HEK293 (cell line): Measurements from ENCODE around the gene DNAH11.
"Not testable (repeated sequence)": the region's sequence is repeated elsewhere in the genome, so short reads cannot be mapped to it uniquely, and the experiment has no call there.

Source experiments
- CTCF ChIA-PET: fragments of 350-600 bp; formaldehyde crosslinking; extraction: SDS; loops from one replicate; lab custom pipeline; 2021; ENCODE audit warnings: antibody characterized with exemption; lab: Yijun Ruan, JAX
- POLR2A ChIA-PET: fragments of 300-600 bp; formaldehyde crosslinking; extraction: SDS; loops from one replicate; lab custom pipeline; 2020; ENCODE audit warnings: antibody characterized with exemption, inconsistent platforms; lab: Yijun Ruan, JAX
- H3K27ac ChIP-seq: fragments of 200-500 bp; sonication (Bioruptor generic); 2 replicates; pipeline ENCODE4 v1.5.1; 2014; ENCODE audit warnings: low read depth, low read length, control low read depth, inconsistent platforms; ENCODE audit errors: extremely low read depth
- H3K36me3 ChIP-seq, 2 experiments: fragments of 200-500 bp in 1 of 2; sonication (Bioruptor generic) in 1 of 2; 1 replicate in 1 of 2; 2 replicates in 1 of 2; pipeline ENCODE4 v1.5.1; 2014 to 2017; ENCODE audit warnings: inconsistent platforms in 2 of 2, low read length in 2 of 2; ENCODE audit not compliant: control insufficient read depth in 2 of 2, insufficient read depth in 1 of 2
- H3K4me1 ChIP-seq: fragments of 200-500 bp; sonication (Bioruptor generic); 2 replicates; pipeline ENCODE4 v1.5.1; 2014; ENCODE audit warnings: mild to moderate bottlenecking, low read length, inconsistent platforms; ENCODE audit not compliant: control insufficient read depth, insufficient read depth
- H3K4me3 ChIP-seq: 2 replicates; pipeline ENCODE4 v1.5.1; 2011; ENCODE audit warnings: low read depth, mild to moderate bottlenecking, control low read depth, low read length, moderate library complexity
- H3K9me3 ChIP-seq: fragments of 200-500 bp; sonication (Bioruptor generic); 2 replicates; pipeline ENCODE4 v1.5.1; 2014; ENCODE audit warnings: low read depth, low read length, inconsistent platforms; ENCODE audit not compliant: control insufficient read depth, insufficient read depth
- BCL6B ChIP-seq: fragments of 450-650 bp; formaldehyde crosslinking; IDR thresholded peaks from 2 replicates; pipeline ENCODE4 v1.5.1; 2017; ENCODE audit warnings: missing biosample characterization, missing genetic modification characterization
- GLIS2 ChIP-seq: fragments of 450-650 bp; formaldehyde crosslinking; IDR thresholded peaks from 2 replicates; pipeline ENCODE4 v1.5.1; 2016; ENCODE audit warnings: missing biosample characterization, missing genetic modification characterization
- SCRT2 ChIP-seq: fragments of 450-650 bp; formaldehyde crosslinking; IDR thresholded peaks from 2 replicates; pipeline ENCODE4 v1.5.1; 2016; ENCODE audit warnings: missing biosample characterization, missing genetic modification characterization
- WT1 ChIP-seq: fragments of 450-650 bp; formaldehyde crosslinking; IDR thresholded peaks from 2 replicates; pipeline ENCODE4 v1.5.1; 2016; ENCODE audit warnings: missing biosample characterization, missing genetic modification characterization
- ZNF140 ChIP-seq: fragments of 450-650 bp; formaldehyde crosslinking; IDR thresholded peaks from 2 replicates; pipeline ENCODE4 v1.5.1; 2016; ENCODE audit warnings: missing biosample characterization, missing genetic modification characterization
- ZNF280C ChIP-seq: fragments of 450-650 bp; formaldehyde crosslinking; IDR thresholded peaks from 2 replicates; pipeline ENCODE4 v1.5.1; 2016; ENCODE audit warnings: missing biosample characterization, missing genetic modification characterization
- ZNF335 ChIP-seq: fragments of 450-650 bp; formaldehyde crosslinking; conservative IDR thresholded peaks from 2 replicates; pipeline ENCODE4 v1.5.1; 2016; ENCODE audit warnings: missing biosample characterization, missing genetic modification characterization
- ZNF341 ChIP-seq: fragments of 450-650 bp; formaldehyde crosslinking; IDR thresholded peaks from 2 replicates; pipeline ENCODE4; 2016; ENCODE audit warnings: low read depth, missing biosample characterization, missing genetic modification characterization
- ZNF404 ChIP-seq: fragments of 450-650 bp; formaldehyde crosslinking; IDR thresholded peaks from 2 replicates; pipeline ENCODE4 v1.5.1; 2017; ENCODE audit warnings: missing biosample characterization, missing genetic modification characterization
- ZNF530 ChIP-seq: fragments of 450-650 bp; formaldehyde crosslinking; IDR thresholded peaks from 2 replicates; pipeline ENCODE4 v1.5.1; 2016; ENCODE audit warnings: low read depth, missing biosample characterization, missing genetic modification characterization
- ZNF626 ChIP-seq: fragments of 450-650 bp; sonication (Bioruptor Pico); formaldehyde crosslinking; IDR thresholded peaks from 2 replicates; pipeline ENCODE4 v1.5.1; 2018; ENCODE audit warnings: missing biosample characterization, missing genetic modification characterization, inconsistent platforms
- ZNF692 ChIP-seq: fragments of 450-650 bp; formaldehyde crosslinking; IDR thresholded peaks from 2 replicates; pipeline ENCODE4 v1.5.1; 2016; ENCODE audit warnings: missing biosample characterization, missing genetic modification characterization
- TF ChIP-seq, protein P1 (sequence below): fragments of 450-650 bp; formaldehyde crosslinking; IDR thresholded peaks from 2 replicates; pipeline ENCODE4 v1.5.1; 2016; ENCODE audit warnings: missing biosample characterization, missing genetic modification characterization

DNAH11 gene

DNA sequence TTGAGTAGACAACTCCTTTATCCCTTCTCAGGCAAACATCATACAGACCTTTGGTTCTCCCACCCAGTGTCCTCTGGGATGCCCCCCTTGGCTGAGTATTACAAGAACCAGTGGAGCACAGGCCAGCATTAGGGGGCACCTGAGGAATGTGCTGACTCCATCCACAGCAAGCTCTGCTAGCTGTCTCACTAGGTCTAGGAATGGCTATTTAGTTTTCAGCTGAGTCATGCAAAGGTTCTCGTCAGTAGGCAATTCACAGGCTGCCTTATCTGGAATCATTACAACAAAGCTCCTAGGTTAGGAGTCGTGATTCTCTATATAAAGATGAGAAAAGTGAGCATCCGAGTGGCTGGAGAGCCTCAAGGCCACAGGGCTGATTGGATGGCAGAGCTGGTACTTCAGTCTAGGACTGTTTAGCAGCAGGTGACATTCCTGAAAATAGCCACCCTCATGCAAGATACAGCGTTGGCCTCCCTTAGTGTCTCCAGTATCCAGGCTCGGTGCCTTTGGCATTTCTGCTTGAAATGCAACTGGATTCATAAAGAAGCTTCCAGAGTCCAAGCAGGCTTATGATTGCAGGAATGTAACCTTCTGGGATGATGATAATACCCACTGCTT lies 327.1 kb downstream of the DNAH11 start:
- no peaks in the 10 kb centered on the region for H3K9me3 ChIP-seq
- TF ChIP-seq SCRT2 (tag by site-specific recombination) (peak; percentile 33; the same call in 1 of the 2 replicates), ZNF341 (tag by site-specific recombination) (no peak), ZNF692 (tag by site-specific recombination) (no peak), BCL6B (tag by site-specific recombination) (no peak)
- TF ChIP-seq, protein P1, sequence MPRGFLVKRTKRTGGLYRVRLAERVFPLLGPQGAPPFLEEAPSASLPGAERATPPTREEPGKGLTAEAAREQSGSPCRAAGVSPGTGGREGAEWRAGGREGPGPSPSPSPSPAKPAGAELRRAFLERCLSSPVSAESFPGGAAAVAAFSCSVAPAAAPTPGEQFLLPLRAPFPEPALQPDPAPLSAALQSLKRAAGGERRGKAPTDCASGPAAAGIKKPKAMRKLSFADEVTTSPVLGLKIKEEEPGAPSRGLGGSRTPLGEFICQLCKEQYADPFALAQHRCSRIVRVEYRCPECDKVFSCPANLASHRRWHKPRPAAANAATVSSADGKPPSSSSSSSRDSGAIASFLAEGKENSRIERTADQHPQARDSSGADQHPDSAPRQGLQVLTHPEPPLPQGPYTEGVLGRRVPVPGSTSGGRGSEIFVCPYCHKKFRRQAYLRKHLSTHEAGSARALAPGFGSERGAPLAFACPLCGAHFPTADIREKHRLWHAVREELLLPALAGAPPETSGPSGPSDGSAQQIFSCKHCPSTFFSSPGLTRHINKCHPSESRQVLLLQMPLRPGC (tag by site-specific recombination): no peak
- TF ChIP-seq, all 188 proteins: peak for 1
- Histone ChIP-seq H3K36me3 (no peaks in the 10 kb centered on the region), H3K27ac (no peak overlapping the region), H3K4me3 (no peak overlapping the region), H3K4me1 (no peaks in the 10 kb centered on the region)
- POLR2A ChIA-PET: no interaction called here
- CTCF ChIA-PET: interaction anchor here (0.5 to 0.6 kb wide), 2 partner anchors 11 to 39 kb away, joined by 3 to 5 read pairs; no protein-coding TSS in a partner anchor

DNA sequence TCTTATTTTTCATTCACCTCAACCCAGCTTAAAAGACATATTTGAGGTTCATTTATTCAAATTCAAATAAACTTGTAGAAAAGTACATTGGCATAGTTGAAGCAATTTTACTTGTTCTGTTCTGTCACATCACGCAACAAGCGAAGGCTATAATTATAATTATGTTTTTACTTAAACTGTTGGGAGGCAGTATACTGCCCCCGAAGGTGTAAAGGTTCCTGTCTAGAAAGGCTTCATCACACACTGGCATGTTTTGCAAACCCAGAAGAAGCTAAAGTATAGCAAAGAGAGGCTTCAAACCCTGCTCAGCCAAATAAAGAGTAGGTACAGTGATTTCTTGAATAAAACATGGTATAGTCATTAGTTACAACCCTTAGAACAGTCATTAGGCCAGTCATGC lies 340.2 kb downstream of the DNAH11 start:
- Histone ChIP-seq H3K4me3 (no peak overlapping the region), H3K27ac (no peak overlapping the region), H3K4me1 (no peaks in the 10 kb centered on the region)
- no peak for TF ChIP-seq ZNF530 (tag by site-specific recombination)
- no peak for TF ChIP-seq ZNF335 (tag by site-specific recombination)
- no peak for TF ChIP-seq ZNF692 (tag by site-specific recombination)
- TF ChIP-seq ZNF140: no peak
- TF ChIP-seq GLIS2 (tag by site-specific recombination): no peak
- TF ChIP-seq ZNF280C (tag by site-specific recombination): no peak
- no peak for TF ChIP-seq WT1 (tag by site-specific recombination)
- no peak for TF ChIP-seq ZNF626 (tag by site-specific recombination)
- TF ChIP-seq ZNF404 (tag by site-specific recombination): no peak
- TF ChIP-seq, all 188 proteins: peak for 0
- ChIA-PET CTCF (interaction anchor here (0.6 kb wide), 1 partner anchor 9 kb away, joined by 3 read pairs; no protein-coding TSS in a partner anchor), POLR2A (no interaction called here)
- Histone ChIP-seq H3K36me3 (no peaks in the 10 kb centered on the region), H3K9me3 (no peaks in the 10 kb centered on the region)

GRCh38 chr7:21883501-21883900 lies 340.7 kb downstream of the DNAH11 start:
- H3K36me3 ChIP-seq, H3K27ac ChIP-seq, H3K4me1 ChIP-seq, H3K4me3 ChIP-seq, CTCF ChIA-PET, POLR2A ChIA-PET, H3K9me3 ChIP-seq: not testable (repeated sequence)
